ENCODE measurements around the gene PAX9.

The PAX9 gene

DNA sequence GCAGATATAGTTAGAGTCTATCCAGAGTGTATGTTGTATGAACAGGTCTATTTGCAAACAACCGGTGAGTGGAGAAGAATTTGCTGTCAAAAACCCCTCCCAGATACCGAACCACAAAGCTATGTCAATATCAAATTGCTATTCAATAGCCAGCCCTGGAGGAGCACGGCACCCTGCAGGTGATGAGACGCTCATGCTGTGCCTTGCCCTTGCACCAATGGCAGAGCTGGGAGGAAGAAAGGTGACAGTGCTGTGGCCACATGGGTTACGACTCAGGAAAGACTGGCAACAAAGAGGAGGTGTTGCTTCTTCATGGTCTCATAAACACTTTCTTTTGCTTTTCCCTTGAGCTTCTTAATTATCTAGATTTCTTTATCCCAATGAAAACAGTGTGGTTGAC lies 55.7 kb downstream of the PAX9 start:
- no peaks in the 10 kb centered on the region for H3K36me3 ChIP-seq (ENCODE audit: insufficient read depth, low read length)
- peaks cover 7% of the 10 kb centered on the region; the same call in 1 of the 2 replicates for H3K4me1 ChIP-seq (ENCODE audit: insufficient read depth, low read length)
- no peak overlapping the region for H3K9ac ChIP-seq (ENCODE audit: low read depth, low read length)
- no peaks in the 10 kb centered on the region for H3K9me3 ChIP-seq (ENCODE audit: control insufficient read depth, insufficient read depth, low read length)

DNA sequence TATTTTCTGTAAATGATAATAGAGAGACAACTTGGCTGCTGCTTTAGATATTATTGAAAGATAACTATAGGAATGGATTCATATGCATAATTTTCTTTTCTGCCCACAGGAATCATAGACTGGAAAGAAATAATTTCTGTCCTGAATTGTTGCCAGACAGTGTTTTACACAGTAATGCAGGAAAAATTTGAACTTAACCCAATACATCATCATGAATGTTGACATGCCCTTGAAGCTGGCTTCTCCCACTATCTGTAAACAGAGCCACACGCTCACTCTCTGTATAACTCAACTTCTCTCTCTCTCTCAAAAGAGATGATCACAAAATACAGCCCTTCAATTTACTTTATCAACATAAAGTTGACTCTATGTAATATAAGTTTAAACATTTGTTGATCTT lies 56.6 kb downstream of the PAX9 start:
- peaks cover 7% of the 10 kb centered on the region; the same call in 1 of the 2 replicates for H3K4me1 ChIP-seq (ENCODE audit: insufficient read depth, low read length)
- H3K36me3 ChIP-seq (ENCODE audit: insufficient read depth, low read length), result no peaks in the 10 kb centered on the region
- H3K9ac ChIP-seq (ENCODE audit: low read depth, low read length), result no peak overlapping the region
- H3K9me3 ChIP-seq (ENCODE audit: control insufficient read depth, insufficient read depth, low read length), result no peaks in the 10 kb centered on the region

- no peaks in the 10 kb centered on the region for H3K36me3 ChIP-seq (ENCODE audit: insufficient read depth, low read length)
- no peak overlapping the region for H3K9ac ChIP-seq (ENCODE audit: low read depth, low read length)
- H3K9me3 ChIP-seq (ENCODE audit: control insufficient read depth, insufficient read depth, low read length), result no peaks in the 10 kb centered on the region
- peaks cover 15% of the 10 kb centered on the region for H3K4me1 ChIP-seq (ENCODE audit: insufficient read depth, low read length)
Observed at GRCh38 chr14:36719823-36720222, 58.2 kb downstream of the PAX9 start.

DNA sequence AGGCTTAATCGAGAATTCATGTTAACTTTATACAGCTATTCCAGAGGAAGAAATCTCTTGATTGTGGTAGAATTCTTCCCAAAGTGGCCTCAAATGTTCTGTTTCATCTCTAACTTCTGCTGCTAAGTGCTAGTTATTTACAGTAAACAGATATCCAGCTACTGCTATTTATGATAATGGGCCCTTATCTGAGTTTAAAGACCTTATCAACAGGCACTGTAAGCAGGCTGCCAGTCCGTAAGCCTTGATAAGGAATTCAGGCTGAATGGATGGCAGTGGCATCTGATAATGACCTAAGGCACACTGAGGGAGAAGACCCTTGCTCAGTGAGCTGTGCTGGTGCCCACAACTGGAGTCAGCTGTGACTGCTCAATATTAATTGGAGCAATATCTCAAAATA lies 59.0 kb downstream of the PAX9 start:
- H3K4me1 ChIP-seq (ENCODE audit: insufficient read depth, low read length), result peaks cover 15% of the 10 kb centered on the region
- no peaks in the 10 kb centered on the region for H3K36me3 ChIP-seq (ENCODE audit: insufficient read depth, low read length)
- no peak overlapping the region for H3K9ac ChIP-seq (ENCODE audit: low read depth, low read length)
- H3K9me3 ChIP-seq (ENCODE audit: control insufficient read depth, insufficient read depth, low read length), result no peaks in the 10 kb centered on the region

GRCh38 chr14:36721877-36722276 lies 60.2 kb downstream of the PAX9 start:
- peaks cover 12% of the 10 kb centered on the region for H3K4me1 ChIP-seq (ENCODE audit: insufficient read depth, low read length)
- H3K9me3 ChIP-seq (ENCODE audit: control insufficient read depth, insufficient read depth, low read length), result no peaks in the 10 kb centered on the region
- no peaks in the 10 kb centered on the region for H3K36me3 ChIP-seq (ENCODE audit: insufficient read depth, low read length)
- H3K9ac ChIP-seq (ENCODE audit: low read depth, low read length), result no peak overlapping the region

- Histone ChIP-seq H3K36me3 (ENCODE audit: insufficient read depth, low read length) (no peaks in the 10 kb centered on the region), H3K9me3 (ENCODE audit: control insufficient read depth, insufficient read depth, low read length) (no peaks in the 10 kb centered on the region), H3K4me1 (ENCODE audit: insufficient read depth, low read length) (peaks cover 8% of the 10 kb centered on the region), H3K9ac (ENCODE audit: low read depth, low read length) (no peak overlapping the region)
Observed at GRCh38 chr14:36723530-36723929, 61.9 kb downstream of the PAX9 start.

DNA sequence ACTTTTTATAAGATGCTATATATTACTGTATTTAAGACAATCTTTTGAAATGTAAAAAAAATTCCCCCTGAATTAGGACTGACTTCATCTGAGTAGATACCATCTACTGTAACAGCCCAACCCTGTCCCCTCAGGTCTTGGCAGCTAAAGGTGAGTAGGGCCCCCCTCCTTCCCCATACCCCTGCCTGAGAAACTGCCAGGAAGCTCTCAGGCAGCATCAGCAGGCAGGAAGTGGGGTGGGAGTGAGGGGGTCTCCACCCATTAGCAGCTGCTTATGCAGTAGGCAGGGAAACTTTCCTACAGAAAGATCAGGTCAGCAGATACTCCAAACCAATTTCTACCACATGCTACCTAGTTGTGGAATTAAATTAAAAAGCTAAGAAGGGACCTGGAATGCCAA lies 62.5 kb downstream of the PAX9 start:
- H3K36me3 ChIP-seq (ENCODE audit: insufficient read depth, low read length), result no peaks in the 10 kb centered on the region
- H3K9ac ChIP-seq (ENCODE audit: low read depth, low read length), result no peak overlapping the region
- H3K9me3 ChIP-seq (ENCODE audit: control insufficient read depth, insufficient read depth, low read length), result no peaks in the 10 kb centered on the region
- H3K4me1 ChIP-seq (ENCODE audit: insufficient read depth, low read length), result peaks cover 8% of the 10 kb centered on the region

GRCh38 chr14:36726128-36726527 lies 64.5 kb downstream of the PAX9 start:
- Histone ChIP-seq H3K9me3 (ENCODE audit: control insufficient read depth, insufficient read depth, low read length) (no peaks in the 10 kb centered on the region), H3K36me3 (ENCODE audit: insufficient read depth, low read length) (no peaks in the 10 kb centered on the region), H3K4me1 (ENCODE audit: insufficient read depth, low read length) (peaks cover 8% of the 10 kb centered on the region), H3K9ac (ENCODE audit: low read depth, low read length) (no peak overlapping the region)
